ENCODE results near the gene SETX.
"Not testable (repeated sequence)": the region's sequence is repeated elsewhere in the genome, so short reads cannot be mapped to it uniquely, and the experiment has no call there.

SETX gene

GRCh38 chr9:132390966-132391365, 36.2 kb upstream of the SETX start:
- CTCF ChIA-PET, result interaction anchor here (1.1 to 2.5 kb wide), 4 partner anchors 8 to 59 kb away, joined by 3 to 9 read pairs (median 4); partner anchors contain the start of gene CFAP77
- H3K36me3 ChIP-seq (ENCODE audit: control insufficient read depth in 4 of 4, insufficient read depth in 4 of 4, low read length in 3 of 4), result peaks cover 28 to 90% (median 64%) of the 10 kb centered on the region in 4 experiments

DNA sequence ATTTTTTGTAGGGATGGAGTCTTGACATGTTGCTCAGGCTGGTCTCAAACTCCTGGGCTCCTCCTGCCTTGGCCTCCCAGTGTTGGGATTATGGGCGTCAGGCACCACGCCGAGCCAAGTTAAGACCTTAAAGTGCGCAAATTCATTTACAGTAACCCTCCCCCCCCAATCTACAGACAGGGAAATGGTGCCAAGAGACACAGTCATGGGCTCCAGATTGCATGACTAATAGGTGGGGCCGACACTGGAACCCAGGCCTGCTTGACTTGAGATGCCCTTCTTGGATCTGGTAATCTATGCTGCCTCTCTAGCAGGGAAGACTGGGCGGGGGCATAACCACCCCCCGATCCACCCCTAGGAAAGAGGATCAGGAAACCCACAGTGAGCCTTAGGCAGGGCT, 32.3 kb upstream of the SETX start:
- ChIA-PET POLR2A (no interaction called here), CTCF (interaction anchor here (1.6 kb wide), 1 partner anchor 36 kb away, joined by 4 read pairs; no protein-coding TSS in a partner anchor)
- no peak for DNase-seq
- H3K9me3 ChIP-seq (ENCODE audit: control extremely low read depth in 1 of 5, control insufficient read depth in 4 of 5, insufficient read depth in 2 of 5, low read depth in 1 of 5, low read length in 4 of 5), result no peaks in the 10 kb centered on the region
- 100% methylated on average over 2 of the region's 7 CpGs for WGBS (ENCODE audit: insufficient coverage)
- peaks cover 25 to 76% (median 56%) of the 10 kb centered on the region in 4 experiments for H3K36me3 ChIP-seq (ENCODE audit: control insufficient read depth in 4 of 4, insufficient read depth in 4 of 4, low read length in 3 of 4)
- no peak overlapping the region for H3K4me3 ChIP-seq (ENCODE audit: control insufficient read depth in 1 of 7, extremely low read depth in 1 of 7, insufficient read depth in 4 of 7, low read depth in 2 of 7, low read length in 6 of 7)
- H3K27ac ChIP-seq (ENCODE audit: insufficient read depth in 1 of 2, low read depth in 1 of 2, low read length in 2 of 2, poor library complexity in 1 of 2, severe bottlenecking in 2 of 2), result no peak overlapping the region
- H3K4me1 ChIP-seq (ENCODE audit: control extremely low read depth in 1 of 4, control insufficient read depth in 4 of 4, insufficient read depth in 4 of 4, low read length in 3 of 4), result peaks cover 13 to 23% (median 20%) of the 10 kb centered on the region in 4 experiments
- no peaks in the 10 kb centered on the region for H3K27me3 ChIP-seq (replicated peaks in 2 of 5; ENCODE audit: control insufficient read depth in 4 of 5, insufficient read depth in 5 of 5, low read length in 4 of 5)

More at GRCh38 chr9:132390966-132391365, 36.2 kb upstream of the SETX start:
- Histone ChIP-seq H3K9me3 (ENCODE audit: control extremely low read depth in 1 of 5, control insufficient read depth in 4 of 5, insufficient read depth in 2 of 5, low read depth in 1 of 5, low read length in 4 of 5) (no peaks in the 10 kb centered on the region), H3K27ac (ENCODE audit: insufficient read depth in 1 of 2, low read depth in 1 of 2, low read length in 2 of 2, poor library complexity in 1 of 2, severe bottlenecking in 2 of 2) (no peak overlapping the region), H3K4me3 (ENCODE audit: control insufficient read depth in 1 of 7, extremely low read depth in 1 of 7, insufficient read depth in 4 of 7, low read depth in 2 of 7, low read length in 6 of 7) (no peak overlapping the region), H3K4me1 (ENCODE audit: control extremely low read depth in 1 of 4, control insufficient read depth in 4 of 4, insufficient read depth in 4 of 4, low read length in 3 of 4) (no peaks in the 10 kb centered on the region), H3K27me3 (replicated peaks in 2 of 5; ENCODE audit: control insufficient read depth in 4 of 5, insufficient read depth in 5 of 5, low read length in 4 of 5) (no peaks in the 10 kb centered on the region)
- 100% methylated on average over 2 of the region's 7 CpGs for WGBS (ENCODE audit: insufficient coverage)
- no peak for DNase-seq
- POLR2A ChIA-PET, result no interaction called here

DNA sequence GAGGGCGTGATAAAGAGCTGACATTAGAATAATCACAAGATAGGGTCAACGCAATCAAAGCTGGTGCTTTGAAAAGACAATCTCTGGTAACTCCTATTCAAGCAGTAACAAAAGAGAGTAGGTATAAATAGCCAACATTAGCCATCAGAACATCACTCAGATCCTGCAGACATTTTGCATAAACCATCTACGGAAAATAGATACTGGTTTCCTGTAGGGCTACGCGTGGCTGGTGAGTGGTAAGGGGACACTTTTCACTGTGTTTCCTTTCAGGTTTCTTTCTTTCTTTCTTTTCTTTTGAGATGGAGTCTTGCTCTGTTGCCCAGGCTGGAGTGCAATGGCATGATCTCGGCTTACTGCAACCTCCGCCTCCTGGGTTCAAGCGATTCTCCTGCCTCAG, 29.6 kb upstream of the SETX start:
- Histone ChIP-seq H3K27me3 (replicated peaks in 2 of 5; ENCODE audit: control insufficient read depth in 4 of 5, insufficient read depth in 5 of 5, low read length in 4 of 5) (no peaks in the 10 kb centered on the region), H3K4me1 (ENCODE audit: control extremely low read depth in 1 of 4, control insufficient read depth in 4 of 4, insufficient read depth in 4 of 4, low read length in 3 of 4) (peaks cover 18 to 37% (median 29%) of the 10 kb centered on the region in 4 experiments), H3K36me3 (ENCODE audit: control insufficient read depth in 4 of 4, insufficient read depth in 4 of 4, low read length in 3 of 4) (peaks cover 15 to 61% (median 39%) of the 10 kb centered on the region in 4 experiments), H3K4me3 (ENCODE audit: control insufficient read depth in 1 of 7, extremely low read depth in 1 of 7, insufficient read depth in 4 of 7, low read depth in 2 of 7, low read length in 6 of 7) (no peak overlapping the region), H3K27ac (ENCODE audit: insufficient read depth in 1 of 2, low read depth in 1 of 2, low read length in 2 of 2, poor library complexity in 1 of 2, severe bottlenecking in 2 of 2) (no peak overlapping the region), H3K9me3 (ENCODE audit: control extremely low read depth in 1 of 5, control insufficient read depth in 4 of 5, insufficient read depth in 2 of 5, low read depth in 1 of 5, low read length in 4 of 5) (no peaks in the 10 kb centered on the region)
- CTCF ChIA-PET, result interaction anchor here (0.7 to 4.0 kb wide), 7 partner anchors 12 to 54 kb away, joined by 3 to 26 read pairs (median 3); partner anchors contain the start of gene SETX
- no peak for DNase-seq
- WGBS (ENCODE audit: insufficient coverage), result 27% methylated on average over 3 of the region's 8 CpGs
- POLR2A ChIA-PET, result interaction anchor here (0.6 to 4.6 kb wide), 3 partner anchors 31 to 47 kb away, joined by 4 to 45 read pairs (median 4); partner anchors contain the start of gene SETX

GRCh38 chr9:132383462-132383883, 28.7 kb upstream of the SETX start:
- Histone ChIP-seq H3K4me3 (ENCODE audit: control insufficient read depth in 1 of 7, extremely low read depth in 1 of 7, insufficient read depth in 4 of 7, low read depth in 2 of 7, low read length in 6 of 7) (no peak overlapping the region), H3K9me3 (ENCODE audit: control extremely low read depth in 1 of 5, control insufficient read depth in 4 of 5, insufficient read depth in 2 of 5, low read depth in 1 of 5, low read length in 4 of 5) (no peaks in the 10 kb centered on the region), H3K27me3 (replicated peaks in 2 of 5; ENCODE audit: control insufficient read depth in 4 of 5, insufficient read depth in 5 of 5, low read length in 4 of 5) (no peaks in the 10 kb centered on the region), H3K4me1 (ENCODE audit: control extremely low read depth in 1 of 4, control insufficient read depth in 4 of 4, insufficient read depth in 4 of 4, low read length in 3 of 4) (peaks cover 18 to 37% (median 29%) of the 10 kb centered on the region in 4 experiments), H3K27ac (ENCODE audit: insufficient read depth in 1 of 2, low read depth in 1 of 2, low read length in 2 of 2, poor library complexity in 1 of 2, severe bottlenecking in 2 of 2) (peak overlapping the region in 1 of 2 experiments; percentile 62), H3K36me3 (ENCODE audit: control insufficient read depth in 4 of 4, insufficient read depth in 4 of 4, low read length in 3 of 4) (peaks cover 18 to 62% (median 40%) of the 10 kb centered on the region in 4 experiments)
- 27% methylated on average over 3 of the region's 10 CpGs for WGBS (ENCODE audit: insufficient coverage)
- ChIA-PET CTCF (interaction anchor here (0.7 to 4.0 kb wide), 9 partner anchors 11 to 53 kb away, joined by 3 to 26 read pairs (median 5); no protein-coding TSS in a partner anchor), POLR2A (interaction anchor here (1.3 to 4.6 kb wide), 3 partner anchors 11 to 33 kb away, joined by 4 to 45 read pairs (median 14); partner anchors contain the start of gene SETX)
- peak in 2 of 3 donors; percentile 65 to 69 for DNase-seq

DNA sequence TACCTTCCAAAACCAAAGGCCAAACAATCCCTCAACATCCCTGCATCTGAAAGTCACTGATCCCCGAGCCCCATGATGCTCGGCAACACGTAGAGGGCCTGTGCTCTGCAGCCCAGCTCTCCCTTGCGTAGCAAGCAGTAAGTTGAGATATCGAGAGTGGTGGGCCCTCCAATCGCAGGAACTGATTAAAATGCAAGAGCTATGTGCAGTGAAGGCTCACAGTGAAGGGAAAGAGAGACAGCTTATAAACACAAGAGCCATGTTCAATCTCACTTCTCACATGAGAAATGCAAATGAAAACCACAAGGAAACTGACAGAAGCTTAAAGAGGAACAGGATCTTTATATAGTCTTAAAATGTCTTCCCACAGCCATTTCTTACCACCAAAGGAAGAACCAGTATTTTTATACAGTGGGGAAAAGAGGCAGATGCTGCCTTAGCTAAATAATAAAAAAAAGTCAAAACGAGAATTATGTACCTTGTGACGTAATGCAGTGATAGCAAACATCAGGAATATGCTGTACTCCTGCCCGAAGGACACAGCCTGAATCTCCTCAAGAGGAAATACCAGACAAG, 27.3 kb upstream of the SETX start:
- WGBS (ENCODE audit: insufficient coverage), result 83% methylated on average over 5 of the region's 9 CpGs
- peaks cover 15 to 62% (median 42%) of the 10 kb centered on the region in 4 experiments for H3K36me3 ChIP-seq (ENCODE audit: control insufficient read depth in 4 of 4, insufficient read depth in 4 of 4, low read length in 3 of 4)
- ChIA-PET CTCF (interaction anchor here (1.0 to 4.0 kb wide), 6 partner anchors 9 to 53 kb away, joined by 3 to 26 read pairs (median 6); partner anchors contain the start of gene SETX), POLR2A (interaction anchor here (0.6 to 4.6 kb wide), 4 partner anchors 9 to 1140 kb away, joined by 3 to 45 read pairs (median 9); partner anchors contain the start of gene SETX)
- H3K9me3 ChIP-seq (ENCODE audit: control extremely low read depth in 1 of 5, control insufficient read depth in 4 of 5, insufficient read depth in 2 of 5, low read depth in 1 of 5, low read length in 4 of 5), result no peaks in the 10 kb centered on the region
- H3K27me3 ChIP-seq (replicated peaks in 2 of 5; ENCODE audit: control insufficient read depth in 4 of 5, insufficient read depth in 5 of 5, low read length in 4 of 5), result no peaks in the 10 kb centered on the region
- peak overlapping the region in 3 of 7 experiments; percentile 15 to 53 (median 20) for H3K4me3 ChIP-seq (ENCODE audit: control insufficient read depth in 1 of 7, extremely low read depth in 1 of 7, insufficient read depth in 4 of 7, low read depth in 2 of 7, low read length in 6 of 7)
- peaks cover 18 to 37% (median 29%) of the 10 kb centered on the region in 4 experiments for H3K4me1 ChIP-seq (ENCODE audit: control extremely low read depth in 1 of 4, control insufficient read depth in 4 of 4, insufficient read depth in 4 of 4, low read length in 3 of 4)
- DNase-seq, result peak; percentile 30 to 77 (median 64)
- peak overlapping the region; percentile 65 to 77 for H3K27ac ChIP-seq (ENCODE audit: insufficient read depth in 1 of 2, low read depth in 1 of 2, low read length in 2 of 2, poor library complexity in 1 of 2, severe bottlenecking in 2 of 2)

GRCh38 chr9:132378416-132378815, 23.6 kb upstream of the SETX start:
- POLR2A ChIA-PET; H3K27me3 ChIP-seq (replicated peaks in 2 of 5; ENCODE audit: control insufficient read depth in 4 of 5, insufficient read depth in 5 of 5, low read length in 4 of 5); DNase-seq; H3K27ac ChIP-seq (ENCODE audit: insufficient read depth in 1 of 2, low read depth in 1 of 2, low read length in 2 of 2, poor library complexity in 1 of 2, severe bottlenecking in 2 of 2); CTCF ChIA-PET; H3K4me3 ChIP-seq (ENCODE audit: control insufficient read depth in 1 of 7, extremely low read depth in 1 of 7, insufficient read depth in 4 of 7, low read depth in 2 of 7, low read length in 6 of 7); H3K9me3 ChIP-seq (ENCODE audit: control extremely low read depth in 1 of 5, control insufficient read depth in 4 of 5, insufficient read depth in 2 of 5, low read depth in 1 of 5, low read length in 4 of 5): not testable (repeated sequence)
- H3K36me3 ChIP-seq (ENCODE audit: control insufficient read depth in 4 of 4, insufficient read depth in 4 of 4, low read length in 3 of 4), result peaks cover 16 to 58% (median 35%) of the 10 kb centered on the region in 4 experiments
- peaks cover 13 to 39% (median 30%) of the 10 kb centered on the region in 4 experiments for H3K4me1 ChIP-seq (ENCODE audit: control extremely low read depth in 1 of 4, control insufficient read depth in 4 of 4, insufficient read depth in 4 of 4, low read length in 3 of 4)
- WGBS (ENCODE audit: insufficient coverage), result 93% methylated on average over 3 of the region's 3 CpGs

DNA sequence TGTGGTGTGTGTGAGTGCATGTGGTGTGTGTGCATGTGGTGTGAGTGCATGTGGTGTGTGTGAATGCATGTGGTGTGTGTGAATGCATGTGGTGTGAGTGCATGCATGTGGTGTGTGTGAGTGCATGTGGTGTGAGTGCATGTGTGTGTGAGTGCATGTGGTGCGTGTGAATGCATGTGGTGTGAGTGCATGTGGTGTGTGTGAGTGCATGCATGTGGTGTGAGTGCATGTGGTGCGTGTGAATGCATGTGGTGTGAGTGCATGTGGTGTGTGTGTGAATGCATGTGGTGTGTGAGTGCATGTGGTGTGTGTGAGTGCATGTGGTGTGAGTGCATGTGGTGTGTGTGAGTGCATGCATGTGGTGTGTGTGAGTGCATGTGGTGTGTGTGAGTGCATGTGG, 23.0 kb upstream of the SETX start:
- peaks cover 13 to 39% (median 30%) of the 10 kb centered on the region in 4 experiments for H3K4me1 ChIP-seq (ENCODE audit: control extremely low read depth in 1 of 4, control insufficient read depth in 4 of 4, insufficient read depth in 4 of 4, low read length in 3 of 4)
- H3K4me3 ChIP-seq (ENCODE audit: control insufficient read depth in 1 of 7, extremely low read depth in 1 of 7, insufficient read depth in 4 of 7, low read depth in 2 of 7, low read length in 6 of 7); POLR2A ChIA-PET; CTCF ChIA-PET; H3K9me3 ChIP-seq (ENCODE audit: control extremely low read depth in 1 of 5, control insufficient read depth in 4 of 5, insufficient read depth in 2 of 5, low read depth in 1 of 5, low read length in 4 of 5); H3K27ac ChIP-seq (ENCODE audit: insufficient read depth in 1 of 2, low read depth in 1 of 2, low read length in 2 of 2, poor library complexity in 1 of 2, severe bottlenecking in 2 of 2); H3K27me3 ChIP-seq (replicated peaks in 2 of 5; ENCODE audit: control insufficient read depth in 4 of 5, insufficient read depth in 5 of 5, low read length in 4 of 5): not testable (repeated sequence)
- peaks cover 16 to 55% (median 35%) of the 10 kb centered on the region in 4 experiments for H3K36me3 ChIP-seq (ENCODE audit: control insufficient read depth in 4 of 4, insufficient read depth in 4 of 4, low read length in 3 of 4)
- peak in 1 of 3 donors; percentile 13 for DNase-seq
- WGBS (ENCODE audit: insufficient coverage), result 100% methylated on average over 1 of the region's 2 CpGs

Data from common myeloid progenitor, CD34-positive (primary cell).